ENCODE measurements around the gene USP44. TPM values are rescaled to one million over a fixed set of nuclear protein-coding genes. Genes with fewer than 3 reads are reported as not detected.

Gene USP44
- 10.2 and 18.7 TPM in 2 replicates for total RNA-seq

GRCh38 chr12:95551305-95551704 is at the start of gene USP44:
Gene USP44, minus strand, starts transcription at chr12:95551476. Its CDS starts 17,220 bp downstream, at chr12:95534256.

GRCh38 chr12:95473884-95474659 is 77.2 kb downstream of the USP44 start, which contains the start of gene METAP2:
Gene METAP2, plus strand, starts transcription at chr12:95474152. Its CDS starts 28 bp downstream, at chr12:95474180.

Other genes starting within 250 kb of the USP44 start
- gene METAP2, start 77.3 kb downstream of the USP44 start, total RNA-seq = 77.9 and 94.7 TPM in 2 replicates
- 11.1 and 60.5 TPM in 2 replicates for gene NTN4, start 239.3 kb upstream of the USP44 start, total RNA-seq